Measurements from ENCODE around the gene CDH4. TPM values are rescaled to one million over a fixed set of nuclear protein-coding genes. Genes with fewer than 3 reads are reported as not detected.

Gene CDH4
- total RNA-seq, 2 donors from 2014 or later: 0.05 to 2.2 TPM

DNA sequence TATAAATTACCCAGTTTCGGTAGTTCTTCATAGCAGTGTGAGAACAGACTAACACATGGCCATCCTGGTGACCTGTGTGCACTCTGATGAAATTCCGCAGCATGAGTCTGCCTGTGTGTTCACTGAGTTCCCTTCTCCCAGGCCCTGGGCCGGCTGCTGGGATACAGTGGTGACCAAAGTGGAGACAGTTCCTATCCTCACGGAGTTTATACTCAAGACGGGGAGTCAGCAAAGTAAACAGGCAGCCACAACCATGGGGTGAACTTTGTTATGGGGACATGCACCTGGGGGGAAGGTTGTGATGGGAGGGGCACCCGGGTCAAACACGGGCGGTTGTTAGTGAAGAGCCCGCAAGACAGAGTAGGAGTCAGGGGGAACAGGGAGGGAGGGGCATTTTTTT is 202.0 kb downstream of the CDH4 start:
- no peaks in the 10 kb centered on the region for H3K9me3 ChIP-seq
- peaks cover 5% of the 10 kb centered on the region for H3K27me3 ChIP-seq (replicated peaks; ENCODE audit: insufficient read depth)
- no peaks in the 10 kb centered on the region for H3K36me3 ChIP-seq
- TF ChIP-seq POLR2A (IDR thresholded peaks at IDR 0.05): no peak
- no peak for TF ChIP-seq POLR2AphosphoS5 (IDR thresholded peaks at IDR 0.05)
- TF ChIP-seq, protein P1, sequence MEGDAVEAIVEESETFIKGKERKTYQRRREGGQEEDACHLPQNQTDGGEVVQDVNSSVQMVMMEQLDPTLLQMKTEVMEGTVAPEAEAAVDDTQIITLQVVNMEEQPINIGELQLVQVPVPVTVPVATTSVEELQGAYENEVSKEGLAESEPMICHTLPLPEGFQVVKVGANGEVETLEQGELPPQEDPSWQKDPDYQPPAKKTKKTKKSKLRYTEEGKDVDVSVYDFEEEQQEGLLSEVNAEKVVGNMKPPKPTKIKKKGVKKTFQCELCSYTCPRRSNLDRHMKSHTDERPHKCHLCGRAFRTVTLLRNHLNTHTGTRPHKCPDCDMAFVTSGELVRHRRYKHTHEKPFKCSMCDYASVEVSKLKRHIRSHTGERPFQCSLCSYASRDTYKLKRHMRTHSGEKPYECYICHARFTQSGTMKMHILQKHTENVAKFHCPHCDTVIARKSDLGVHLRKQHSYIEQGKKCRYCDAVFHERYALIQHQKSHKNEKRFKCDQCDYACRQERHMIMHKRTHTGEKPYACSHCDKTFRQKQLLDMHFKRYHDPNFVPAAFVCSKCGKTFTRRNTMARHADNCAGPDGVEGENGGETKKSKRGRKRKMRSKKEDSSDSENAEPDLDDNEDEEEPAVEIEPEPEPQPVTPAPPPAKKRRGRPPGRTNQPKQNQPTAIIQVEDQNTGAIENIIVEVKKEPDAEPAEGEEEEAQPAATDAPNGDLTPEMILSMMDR (IDR thresholded peaks at IDR 0.05): no peak
- H3K4me1 ChIP-seq (replicated peaks): no peaks in the 10 kb centered on the region
- intact Hi-C loops (cut with DNase I): no loop called here
- DNase-seq (ENCODE audit: low spot score): no peak
- WGBS: 90% methylated on average over 9 of the region's 9 CpGs
- no peak overlapping the region for H3K4me3 ChIP-seq
- H3K27ac ChIP-seq: no peak overlapping the region

DNA sequence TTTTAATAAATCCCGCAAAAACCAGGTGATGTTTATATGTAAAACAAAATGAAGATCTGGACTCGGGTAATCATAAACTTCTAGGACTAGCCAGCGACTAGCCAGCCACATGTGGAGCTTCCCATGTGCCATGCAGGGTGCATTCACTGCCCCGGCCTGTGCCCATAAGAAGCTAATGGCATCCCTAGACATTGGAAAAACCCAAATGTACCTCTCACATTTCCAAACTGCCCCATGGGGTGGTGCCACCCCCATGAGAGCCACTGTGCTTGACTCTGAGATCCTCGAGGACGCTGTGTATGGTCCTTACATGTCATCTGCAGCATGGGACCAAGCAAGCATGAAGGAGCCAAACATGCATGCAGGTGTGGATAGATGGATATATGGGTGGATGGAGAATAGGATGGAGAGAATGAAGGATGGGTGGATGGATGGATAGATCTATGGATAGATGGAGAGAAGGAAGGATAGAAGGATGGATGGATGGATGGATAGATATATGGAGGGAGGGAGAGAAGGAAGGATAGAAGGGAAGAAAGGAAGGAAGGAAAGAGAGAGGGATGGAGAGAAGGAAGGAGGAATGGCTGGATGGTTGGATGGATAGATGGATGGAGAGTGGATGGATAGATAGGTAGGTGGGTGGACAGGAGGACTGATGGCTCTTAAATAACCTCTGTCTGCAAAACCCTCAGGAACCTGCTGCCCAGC is 203.6 kb downstream of the CDH4 start:
- H3K9me3 ChIP-seq: no peaks in the 10 kb centered on the region
- 87% methylated on average over 6 of the region's 6 CpGs for WGBS
- H3K27me3 ChIP-seq (replicated peaks; ENCODE audit: insufficient read depth): peaks cover 5% of the 10 kb centered on the region
- DNase-seq (ENCODE audit: low spot score): no peak
- H3K36me3 ChIP-seq: no peaks in the 10 kb centered on the region
- no peak overlapping the region for H3K27ac ChIP-seq
- TF ChIP-seq POLR2AphosphoS5 (IDR thresholded peaks at IDR 0.05) (no peak), POLR2A (IDR thresholded peaks at IDR 0.05) (no peak)
- TF ChIP-seq, protein P1 (IDR thresholded peaks at IDR 0.05): no peak
- intact Hi-C loops (cut with DNase I): no loop called here
- no peak overlapping the region for H3K4me3 ChIP-seq
- no peaks in the 10 kb centered on the region for H3K4me1 ChIP-seq (replicated peaks)

DNA sequence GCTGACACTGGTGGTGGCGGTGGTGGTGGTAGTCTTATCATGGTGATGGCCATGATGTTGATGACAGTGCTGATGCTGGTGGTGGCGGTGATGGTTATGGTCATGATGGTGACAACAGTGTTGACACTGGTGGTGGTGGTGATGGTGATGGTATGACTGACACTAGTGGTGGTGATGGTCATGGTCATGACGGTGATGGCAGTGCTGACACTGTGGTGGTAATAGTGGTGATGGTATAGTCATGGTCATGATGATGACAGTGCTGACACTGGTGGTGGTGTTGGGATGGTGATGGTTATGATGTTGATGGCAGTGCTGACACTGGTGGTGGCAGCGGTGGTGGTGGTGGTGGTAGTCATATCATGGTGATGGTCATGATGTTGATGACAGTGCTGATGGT is 205.7 kb downstream of the CDH4 start:
- Histone ChIP-seq H3K4me1 (replicated peaks) (no peaks in the 10 kb centered on the region), H3K36me3 (no peaks in the 10 kb centered on the region), H3K27ac (no peak overlapping the region), H3K9me3 (no peaks in the 10 kb centered on the region), H3K4me3 (no peak overlapping the region), H3K27me3 (replicated peaks; ENCODE audit: insufficient read depth) (no peaks in the 10 kb centered on the region)
- WGBS: 90% methylated on average over 4 of the region's 4 CpGs
- TF ChIP-seq, protein P1 (IDR thresholded peaks at IDR 0.05): no peak
- TF ChIP-seq POLR2AphosphoS5 (IDR thresholded peaks at IDR 0.05) (no peak), POLR2A (IDR thresholded peaks at IDR 0.05) (no peak)
- DNase-seq (ENCODE audit: low spot score): no peak
- intact Hi-C loops (cut with DNase I): no loop called here

DNA sequence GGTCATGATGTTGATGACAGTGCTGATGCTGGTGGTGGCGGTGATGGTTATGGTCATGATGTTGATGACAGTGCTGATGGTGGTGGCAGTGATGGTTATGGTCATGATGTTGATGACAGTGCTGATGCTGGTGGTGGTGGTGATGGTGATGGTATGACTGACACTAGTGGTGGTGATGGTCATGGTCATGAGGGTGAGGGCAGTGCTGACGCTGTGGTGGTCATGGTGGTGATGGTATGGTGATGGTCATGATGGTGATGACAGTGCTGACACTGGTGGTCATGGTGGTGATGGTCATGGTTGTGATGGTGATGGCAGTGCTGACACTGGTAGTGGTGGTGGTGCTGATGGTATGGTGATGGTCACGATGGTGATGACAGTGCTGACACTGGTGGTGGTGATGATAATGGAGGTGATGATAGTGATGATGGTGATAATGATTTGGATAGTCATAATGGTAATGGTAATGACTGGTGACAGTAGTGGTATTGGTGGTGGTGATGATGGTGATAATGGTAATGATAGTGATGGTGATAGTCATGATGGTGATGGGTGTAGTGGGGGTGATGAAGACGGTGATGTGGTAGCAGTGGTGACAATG is 206.2 kb downstream of the CDH4 start:
- intact Hi-C loops (cut with DNase I): no loop called here
- TF ChIP-seq POLR2A (IDR thresholded peaks at IDR 0.05) (no peak), POLR2AphosphoS5 (IDR thresholded peaks at IDR 0.05) (no peak)
- TF ChIP-seq, protein P1 (IDR thresholded peaks at IDR 0.05): no peak

DNA sequence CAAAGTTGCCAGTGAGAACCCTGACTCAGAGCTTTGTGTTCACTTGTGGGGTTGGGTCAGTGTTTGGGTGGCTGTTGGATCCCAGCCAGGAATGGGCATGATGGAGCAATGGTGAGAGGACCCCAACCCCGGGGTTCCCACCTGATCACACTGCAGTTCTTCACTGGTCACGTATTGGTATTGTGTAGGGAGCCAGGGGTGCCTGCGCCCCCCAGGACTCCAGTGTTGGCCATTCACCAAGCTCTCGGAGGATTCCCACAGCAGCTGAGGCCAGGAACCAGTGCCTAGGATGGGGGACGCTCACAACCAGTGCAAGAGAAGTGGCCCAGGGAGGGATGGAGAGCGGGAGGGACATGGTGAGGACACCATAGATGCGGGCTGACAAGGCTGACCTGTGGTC is 207.2 kb downstream of the CDH4 start:
- Histone ChIP-seq H3K27ac (no peak overlapping the region), H3K9me3 (no peaks in the 10 kb centered on the region), H3K36me3 (no peaks in the 10 kb centered on the region), H3K4me1 (replicated peaks) (no peaks in the 10 kb centered on the region), H3K4me3 (no peak overlapping the region), H3K27me3 (replicated peaks; ENCODE audit: insufficient read depth) (no peaks in the 10 kb centered on the region)
- TF ChIP-seq POLR2AphosphoS5 (IDR thresholded peaks at IDR 0.05): no peak
- no peak for TF ChIP-seq POLR2A (IDR thresholded peaks at IDR 0.05)
- TF ChIP-seq, protein P1 (IDR thresholded peaks at IDR 0.05): no peak
- no peak for DNase-seq (ENCODE audit: low spot score)
- intact Hi-C loops (cut with DNase I): no loop called here
- WGBS: 91% methylated on average over 7 of the region's 7 CpGs

More for the DNA sequence above, 206.2 kb downstream of the CDH4 start:
- WGBS: 89% methylated on average over 4 of the region's 4 CpGs
- H3K9me3 ChIP-seq: no peaks in the 10 kb centered on the region
- no peak for DNase-seq (ENCODE audit: low spot score)
- no peaks in the 10 kb centered on the region for H3K27me3 ChIP-seq (replicated peaks; ENCODE audit: insufficient read depth)
- no peak overlapping the region for H3K27ac ChIP-seq
- no peaks in the 10 kb centered on the region for H3K4me1 ChIP-seq (replicated peaks)
- no peaks in the 10 kb centered on the region for H3K36me3 ChIP-seq
- no peak overlapping the region for H3K4me3 ChIP-seq

Data from prostate gland (tissue), 2 donors.